ENCODE results near the gene SLC38A3.

SLC38A3 gene

DNA sequence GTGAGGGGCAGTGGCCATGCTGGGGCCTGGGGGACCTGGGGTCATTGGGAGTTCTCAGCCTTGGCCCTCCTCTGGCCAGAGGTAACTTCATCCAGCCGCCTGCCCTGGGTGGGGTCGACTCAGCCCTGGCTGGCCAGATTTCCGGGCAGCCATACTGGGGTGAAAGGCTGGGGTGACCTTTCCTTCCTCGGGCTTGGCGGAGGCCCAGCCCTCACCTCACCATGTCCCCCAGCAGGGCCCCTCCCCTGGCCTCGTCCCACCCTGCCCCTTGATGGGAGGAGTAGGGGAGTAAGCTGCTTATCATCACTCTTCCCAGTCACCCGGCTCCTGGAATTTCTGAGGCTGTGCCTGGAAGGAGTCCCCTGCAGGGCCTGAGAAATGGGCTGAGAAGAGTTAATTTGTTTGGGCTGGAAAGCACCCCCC is 44.5 kb upstream of the SLC38A3 start:
- no peak overlapping the region for H3K4me3 ChIP-seq (ENCODE audit: low read depth, low read length)
- TF ChIP-seq, protein P1, sequence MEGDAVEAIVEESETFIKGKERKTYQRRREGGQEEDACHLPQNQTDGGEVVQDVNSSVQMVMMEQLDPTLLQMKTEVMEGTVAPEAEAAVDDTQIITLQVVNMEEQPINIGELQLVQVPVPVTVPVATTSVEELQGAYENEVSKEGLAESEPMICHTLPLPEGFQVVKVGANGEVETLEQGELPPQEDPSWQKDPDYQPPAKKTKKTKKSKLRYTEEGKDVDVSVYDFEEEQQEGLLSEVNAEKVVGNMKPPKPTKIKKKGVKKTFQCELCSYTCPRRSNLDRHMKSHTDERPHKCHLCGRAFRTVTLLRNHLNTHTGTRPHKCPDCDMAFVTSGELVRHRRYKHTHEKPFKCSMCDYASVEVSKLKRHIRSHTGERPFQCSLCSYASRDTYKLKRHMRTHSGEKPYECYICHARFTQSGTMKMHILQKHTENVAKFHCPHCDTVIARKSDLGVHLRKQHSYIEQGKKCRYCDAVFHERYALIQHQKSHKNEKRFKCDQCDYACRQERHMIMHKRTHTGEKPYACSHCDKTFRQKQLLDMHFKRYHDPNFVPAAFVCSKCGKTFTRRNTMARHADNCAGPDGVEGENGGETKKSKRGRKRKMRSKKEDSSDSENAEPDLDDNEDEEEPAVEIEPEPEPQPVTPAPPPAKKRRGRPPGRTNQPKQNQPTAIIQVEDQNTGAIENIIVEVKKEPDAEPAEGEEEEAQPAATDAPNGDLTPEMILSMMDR (conservative IDR thresholded peaks at IDR 0.05; ENCODE audit: low read depth, low read length), result no peak
- DNase-seq (ENCODE audit: low read depth), result no peak

GRCh38 chr3:50161320-50161719 is 43.8 kb upstream of the SLC38A3 start:
- H3K4me3 ChIP-seq (ENCODE audit: low read depth, low read length), result no peak overlapping the region
- TF ChIP-seq, protein P1 (conservative IDR thresholded peaks at IDR 0.05; ENCODE audit: low read depth, low read length), result no peak
- no peak for DNase-seq (ENCODE audit: low read depth)

- TF ChIP-seq, protein P1 (conservative IDR thresholded peaks at IDR 0.05; ENCODE audit: low read depth, low read length), result no peak
- DNase-seq (ENCODE audit: low read depth), result no peak
- no peak overlapping the region for H3K4me3 ChIP-seq (ENCODE audit: low read depth, low read length)
These were observed 42.8 kb upstream of the SLC38A3 start for GRCh38 chr3:50162034-50162883.

DNA sequence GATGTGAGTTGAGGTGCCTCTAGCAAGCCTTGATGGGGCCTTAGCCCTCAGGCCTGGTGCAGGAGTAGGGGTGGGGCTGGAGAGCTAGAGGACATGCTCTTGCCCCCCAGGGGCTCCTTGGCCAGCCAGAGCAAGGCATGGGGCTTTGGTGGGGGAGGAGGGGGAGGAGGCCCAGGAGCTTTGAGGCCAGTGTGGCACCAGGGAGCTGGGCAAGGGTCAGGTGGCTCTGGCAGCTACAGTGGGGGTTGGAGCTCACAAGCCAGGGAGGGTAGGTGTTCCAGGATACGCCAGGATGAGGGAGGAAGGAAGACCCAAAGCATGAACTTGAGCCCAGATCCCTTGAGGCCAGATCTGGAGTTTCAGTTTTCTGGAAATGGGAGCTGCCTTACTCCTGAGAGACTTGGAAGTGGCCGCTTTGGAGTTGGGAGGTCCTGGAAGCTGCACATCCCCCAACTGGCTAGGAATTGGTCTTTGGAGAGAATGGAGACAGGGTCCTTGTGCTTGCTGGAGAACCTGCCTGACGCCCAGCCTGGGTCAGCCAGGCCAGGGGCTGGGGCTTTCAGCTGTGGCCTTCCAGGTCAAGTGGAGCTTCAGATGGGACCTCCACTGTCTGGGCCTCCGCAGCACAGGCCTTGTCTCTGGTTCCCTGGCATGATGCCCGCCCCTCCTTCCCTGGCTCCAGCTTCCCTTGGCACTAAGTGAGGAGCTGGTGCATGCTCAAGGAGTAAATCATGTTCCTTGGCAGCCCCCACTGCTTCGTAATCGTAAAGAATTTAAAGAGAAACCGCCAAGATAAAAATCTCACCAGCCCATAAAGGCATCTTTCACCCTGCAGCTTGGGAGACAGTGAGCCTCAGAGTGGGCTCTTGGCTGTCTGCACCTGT is 41.3 kb upstream of the SLC38A3 start:
- peak; percentile 38 for DNase-seq (ENCODE audit: low read depth)
- H3K4me3 ChIP-seq (ENCODE audit: low read depth, low read length), result no peak overlapping the region
- TF ChIP-seq, protein P1 (conservative IDR thresholded peaks at IDR 0.05; ENCODE audit: low read depth, low read length), result no peak

- TF ChIP-seq, protein P1 (conservative IDR thresholded peaks at IDR 0.05; ENCODE audit: low read depth, low read length), result no peak
- no peak for DNase-seq (ENCODE audit: low read depth)
- H3K4me3 ChIP-seq (ENCODE audit: low read depth, low read length), result no peak overlapping the region
These were observed 40.6 kb upstream of the SLC38A3 start for GRCh38 chr3:50164481-50164880.

GRCh38 chr3:50164984-50165909 is 39.8 kb upstream of the SLC38A3 start:
- TF ChIP-seq, protein P1 (conservative IDR thresholded peaks at IDR 0.05; ENCODE audit: low read depth, low read length), result no peak
- DNase-seq (ENCODE audit: low read depth), result no peak
- H3K4me3 ChIP-seq (ENCODE audit: low read depth, low read length), result no peak overlapping the region

Measured in choroid plexus epithelial cell (primary cell).